Measurements from ENCODE around the gene ZYG11B. TPM values are rescaled to one million over a fixed set of nuclear protein-coding genes. Genes with fewer than 3 reads are reported as not detected.
"Not testable (repeated sequence)": the region's sequence is repeated elsewhere in the genome, so short reads cannot be mapped to it uniquely, and the experiment has no call there.

Gene ZYG11B
- total and polyA plus RNA-seq, 12 donors = 9.1 to 84.3 (median 63.6) TPM

- ATAC-seq (no peak), DNase-seq (no peak)
- H3K27ac ChIP-seq = no peak overlapping the region
- no peaks in the 10 kb centered on the region for H3K27me3 ChIP-seq
- H3K4me1 ChIP-seq = peaks cover 0 to 8% (median 0%) of the 10 kb centered on the region in 9 donors
- WGBS, 2 donors = 95 to 98% methylated on average over 1 of the region's 1 CpG
- intact Hi-C loops (cut with DNase I) = loop anchor here in 5 of 10 donors (10.0 kb wide), 5 partner anchors 200 to 560 kb away; partner anchors contain the start of genes CC2D1B (in 1 of the 5), ORC1 (in 1 of the 5) and PRPF38A (in 1 of the 5)
- peaks cover 0 to 6% (median 0%) of the 10 kb centered on the region in 11 donors for H3K9me3 ChIP-seq
- H3K36me3 ChIP-seq = peaks cover 0 to 38% (median 17%) of the 10 kb centered on the region in 9 donors
- no peak for TF ChIP-seq CTCF (IDR thresholded peaks at IDR 0.05)
- no peak overlapping the region for H3K4me3 ChIP-seq
These were observed 41.7 kb upstream of the ZYG11B start for GRCh38 chr1:52684545-52684944.

GRCh38 chr1:52686261-52686751, 39.9 kb upstream of the ZYG11B start:
- peak overlapping the region in 1 of 10 donors; percentile 31 for H3K27ac ChIP-seq
- DNase-seq (peak; percentile 64 to 68), ATAC-seq (peak; percentile 55 to 85 (median 80))
- peak; percentile 47 to 83 (median 70) for TF ChIP-seq CTCF (IDR thresholded peaks at IDR 0.05)
- 60 to 63% methylated on average over 17 of the region's 17 CpGs for whole genome bisulfite sequencing, 2 donors
- not testable (repeated sequence) for H3K27me3 ChIP-seq, H3K4me3 ChIP-seq, H3K4me1 ChIP-seq, H3K9me3 ChIP-seq
- H3K36me3 ChIP-seq = peaks cover 0 to 55% (median 17%) of the 10 kb centered on the region in 9 donors
- intact Hi-C loops (cut with DNase I) = loop anchor here in 7 of 10 donors (5.0 to 10.0 kb wide), 8 partner anchors 134 to 562 kb away; partner anchors contain the start of genes CC2D1B (in 2 of the 7), ORC1 (in 1 of the 7), PRPF38A (in 1 of the 7) and TUT4 (in 1 of the 7)

- no peaks in the 10 kb centered on the region for H3K27me3 ChIP-seq
- H3K36me3 ChIP-seq = peaks cover 0 to 60% (median 19%) of the 10 kb centered on the region in 9 donors
- no peak overlapping the region for H3K27ac ChIP-seq
- H3K4me1 ChIP-seq = peaks cover 0 to 8% (median 0%) of the 10 kb centered on the region in 9 donors
- DNase-seq (no peak), ATAC-seq (no peak)
- H3K9me3 ChIP-seq = peaks cover 0 to 6% (median 0%) of the 10 kb centered on the region in 11 donors
- H3K4me3 ChIP-seq = no peak overlapping the region
- 95 to 96% methylated on average over 5 of the region's 5 CpGs for WGBS, 2 donors
- TF ChIP-seq CTCF (IDR thresholded peaks at IDR 0.05) = no peak
- intact Hi-C loops (cut with DNase I) = loop anchor here in 7 of 10 donors (5.0 to 10.0 kb wide), 8 partner anchors 135 to 562 kb away; partner anchors contain the start of genes CC2D1B (in 2 of the 7), ORC1 (in 1 of the 7), PRPF38A (in 1 of the 7) and TUT4 (in 1 of the 7)
These were observed 39.4 kb upstream of the ZYG11B start for GRCh38 chr1:52686830-52687229.

- no peaks in the 10 kb centered on the region for H3K27me3 ChIP-seq
- TF ChIP-seq CTCF (IDR thresholded peaks at IDR 0.05) = no peak
- no peak overlapping the region for H3K4me3 ChIP-seq
- H3K4me1 ChIP-seq = peaks cover 0 to under 1% (median 0%) of the 10 kb centered on the region in 9 donors
- no peak for DNase-seq
- ATAC-seq = no peak
- peaks cover 0 to 65% (median 27%) of the 10 kb centered on the region in 9 donors for H3K36me3 ChIP-seq
- WGBS, 2 donors = 97 to 98% methylated on average over 3 of the region's 3 CpGs
- no peaks in the 10 kb centered on the region for H3K9me3 ChIP-seq
- no peak overlapping the region for H3K27ac ChIP-seq
- intact Hi-C loops (cut with DNase I) = loop anchor here in 5 of 10 donors (10.0 kb wide), 3 partner anchors 287 to 503 kb away; partner anchors contain the start of genes CPT2 (in 2 of the 5), ORC1 (in 1 of the 5) and PRPF38A (in 1 of the 5)
These were observed 34.4 kb upstream of the ZYG11B start for GRCh38 chr1:52691821-52692220.

Measured in heart right ventricle (tissue), 16 donors.